ENCODE measurements around the gene CRADD.

Gene CRADD

DNA sequence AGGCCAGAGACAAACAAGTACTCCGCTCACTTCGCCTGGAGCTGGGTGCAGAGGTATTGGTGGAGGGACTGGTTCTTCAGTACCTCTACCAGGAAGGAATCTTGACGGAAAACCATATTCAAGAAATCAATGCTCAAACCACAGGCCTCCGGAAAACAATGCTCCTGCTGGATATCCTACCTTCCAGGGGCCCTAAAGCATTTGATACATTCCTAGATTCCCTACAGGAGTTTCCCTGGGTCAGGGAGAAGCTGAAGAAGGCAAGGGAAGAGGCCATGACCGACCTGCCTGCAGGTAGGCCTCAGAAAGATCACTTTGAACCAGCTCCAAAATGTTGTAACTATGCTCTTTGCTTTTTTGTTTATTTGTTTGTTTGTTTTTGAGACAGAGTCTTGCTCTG is 1.6 kb downstream of the CRADD start:
- TF ChIP-seq, protein P1, sequence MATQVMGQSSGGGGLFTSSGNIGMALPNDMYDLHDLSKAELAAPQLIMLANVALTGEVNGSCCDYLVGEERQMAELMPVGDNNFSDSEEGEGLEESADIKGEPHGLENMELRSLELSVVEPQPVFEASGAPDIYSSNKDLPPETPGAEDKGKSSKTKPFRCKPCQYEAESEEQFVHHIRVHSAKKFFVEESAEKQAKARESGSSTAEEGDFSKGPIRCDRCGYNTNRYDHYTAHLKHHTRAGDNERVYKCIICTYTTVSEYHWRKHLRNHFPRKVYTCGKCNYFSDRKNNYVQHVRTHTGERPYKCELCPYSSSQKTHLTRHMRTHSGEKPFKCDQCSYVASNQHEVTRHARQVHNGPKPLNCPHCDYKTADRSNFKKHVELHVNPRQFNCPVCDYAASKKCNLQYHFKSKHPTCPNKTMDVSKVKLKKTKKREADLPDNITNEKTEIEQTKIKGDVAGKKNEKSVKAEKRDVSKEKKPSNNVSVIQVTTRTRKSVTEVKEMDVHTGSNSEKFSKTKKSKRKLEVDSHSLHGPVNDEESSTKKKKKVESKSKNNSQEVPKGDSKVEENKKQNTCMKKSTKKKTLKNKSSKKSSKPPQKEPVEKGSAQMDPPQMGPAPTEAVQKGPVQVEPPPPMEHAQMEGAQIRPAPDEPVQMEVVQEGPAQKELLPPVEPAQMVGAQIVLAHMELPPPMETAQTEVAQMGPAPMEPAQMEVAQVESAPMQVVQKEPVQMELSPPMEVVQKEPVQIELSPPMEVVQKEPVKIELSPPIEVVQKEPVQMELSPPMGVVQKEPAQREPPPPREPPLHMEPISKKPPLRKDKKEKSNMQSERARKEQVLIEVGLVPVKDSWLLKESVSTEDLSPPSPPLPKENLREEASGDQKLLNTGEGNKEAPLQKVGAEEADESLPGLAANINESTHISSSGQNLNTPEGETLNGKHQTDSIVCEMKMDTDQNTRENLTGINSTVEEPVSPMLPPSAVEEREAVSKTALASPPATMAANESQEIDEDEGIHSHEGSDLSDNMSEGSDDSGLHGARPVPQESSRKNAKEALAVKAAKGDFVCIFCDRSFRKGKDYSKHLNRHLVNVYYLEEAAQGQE (IDR thresholded peaks at IDR 0.05; ENCODE audit: low read depth) = no peak
- TF ChIP-seq NFIC (IDR thresholded peaks at IDR 0.05) (no peak), EGR1 (IDR thresholded peaks at IDR 0.05) (no peak), RAD21 (IDR thresholded peaks at IDR 0.05; ENCODE audit: low read depth) (no peak)
- TF ChIP-seq, protein P2, sequence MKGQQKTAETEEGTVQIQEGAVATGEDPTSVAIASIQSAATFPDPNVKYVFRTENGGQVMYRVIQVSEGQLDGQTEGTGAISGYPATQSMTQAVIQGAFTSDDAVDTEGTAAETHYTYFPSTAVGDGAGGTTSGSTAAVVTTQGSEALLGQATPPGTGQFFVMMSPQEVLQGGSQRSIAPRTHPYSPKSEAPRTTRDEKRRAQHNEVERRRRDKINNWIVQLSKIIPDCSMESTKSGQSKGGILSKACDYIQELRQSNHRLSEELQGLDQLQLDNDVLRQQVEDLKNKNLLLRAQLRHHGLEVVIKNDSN (IDR thresholded peaks at IDR 0.05) = no peak

DNA sequence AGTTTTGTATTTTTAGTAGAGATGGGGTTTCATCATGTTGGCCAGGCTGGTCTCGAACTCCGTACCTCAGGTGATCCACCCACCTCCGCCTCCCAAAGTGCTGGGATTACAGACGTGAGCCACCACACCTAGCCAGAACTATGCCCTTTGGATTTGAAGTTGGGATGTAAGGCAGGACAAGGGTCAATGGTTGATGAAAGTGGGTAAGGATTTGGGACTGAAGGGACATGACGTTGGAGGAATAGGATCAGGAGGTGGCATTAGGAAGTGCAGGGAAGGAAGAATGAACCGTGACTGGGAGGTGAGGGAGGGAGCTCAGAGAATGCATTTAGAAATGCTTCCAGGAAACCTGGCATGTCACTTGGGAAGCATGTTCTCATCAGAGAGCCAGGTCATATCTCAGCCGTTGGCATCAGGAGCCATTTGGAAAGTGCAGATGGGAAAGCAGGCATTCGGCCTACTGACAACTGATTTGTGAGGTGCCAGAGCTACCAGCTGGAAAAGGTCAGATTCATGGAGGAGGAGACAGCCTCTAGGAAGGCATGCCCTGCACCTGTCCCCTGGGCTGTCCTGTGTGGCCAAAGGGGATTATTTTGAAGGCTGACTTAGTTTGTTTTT is 2.2 kb downstream of the CRADD start:
- TF ChIP-seq TEAD4 (IDR thresholded peaks at IDR 0.05) = no peak
- TF ChIP-seq, protein P1 (IDR thresholded peaks at IDR 0.05; ENCODE audit: low read depth) = no peak
- no peak for TF ChIP-seq NFIC (IDR thresholded peaks at IDR 0.05)
- no peak for TF ChIP-seq CEBPB (IDR thresholded peaks at IDR 0.05)
- TF ChIP-seq, protein P2 (IDR thresholded peaks at IDR 0.05) = no peak
- no peak for TF ChIP-seq ZBTB7A (IDR thresholded peaks at IDR 0.05; ENCODE audit: low read depth)
- no peak for TF ChIP-seq TAF1 (IDR thresholded peaks at IDR 0.05; ENCODE audit: low read depth)
- TF ChIP-seq FOXM1 (IDR thresholded peaks at IDR 0.05; ENCODE audit: borderline replicate concordance, low read depth) = no peak
- TF ChIP-seq EGR1 (IDR thresholded peaks at IDR 0.05) = no peak
- TF ChIP-seq, protein P3, sequence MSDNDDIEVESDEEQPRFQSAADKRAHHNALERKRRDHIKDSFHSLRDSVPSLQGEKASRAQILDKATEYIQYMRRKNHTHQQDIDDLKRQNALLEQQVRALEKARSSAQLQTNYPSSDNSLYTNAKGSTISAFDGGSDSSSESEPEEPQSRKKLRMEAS (IDR thresholded peaks at IDR 0.05) = no peak
- TF ChIP-seq EP300 (IDR thresholded peaks at IDR 0.05; ENCODE audit: borderline replicate concordance) = no peak
- TF ChIP-seq CREB1 (IDR thresholded peaks at IDR 0.05; ENCODE audit: low read depth) = no peak
- no peak for TF ChIP-seq YY1 (IDR thresholded peaks at IDR 0.05; ENCODE audit: low read depth)
- TF ChIP-seq RAD21 (IDR thresholded peaks at IDR 0.05; ENCODE audit: low read depth) = no peak
- no peak for TF ChIP-seq TCF12 (IDR thresholded peaks at IDR 0.05; ENCODE audit: low read depth)

DNA sequence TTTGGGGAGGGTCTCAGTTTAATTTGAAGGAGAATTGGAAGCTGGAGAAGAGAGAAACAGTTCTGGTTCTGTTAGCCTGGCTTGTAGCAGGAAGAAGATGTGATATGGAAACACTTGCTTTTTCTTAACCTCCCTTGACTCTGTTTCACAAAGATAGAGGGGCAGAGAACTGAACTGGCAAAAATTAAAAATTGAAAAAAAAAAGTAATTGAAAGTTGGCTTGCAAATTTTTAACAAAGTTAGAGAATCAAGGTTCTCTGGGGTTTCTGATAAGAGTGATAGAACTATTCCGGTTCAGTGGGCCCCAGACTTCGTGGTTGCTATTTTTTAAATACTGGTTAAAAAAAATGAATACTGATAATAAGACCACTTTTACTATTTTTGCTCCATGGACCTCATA is 2.8 kb downstream of the CRADD start:
- no peak for TF ChIP-seq TAF1 (IDR thresholded peaks at IDR 0.05; ENCODE audit: low read depth)
- TF ChIP-seq, protein P1 (IDR thresholded peaks at IDR 0.05; ENCODE audit: low read depth) = no peak
- TF ChIP-seq CEBPB (IDR thresholded peaks at IDR 0.05) = no peak
- no peak for TF ChIP-seq FOXM1 (IDR thresholded peaks at IDR 0.05; ENCODE audit: borderline replicate concordance, low read depth)
- no peak for TF ChIP-seq NFIC (IDR thresholded peaks at IDR 0.05)
- TF ChIP-seq YY1 (IDR thresholded peaks at IDR 0.05; ENCODE audit: low read depth) = no peak

DNA sequence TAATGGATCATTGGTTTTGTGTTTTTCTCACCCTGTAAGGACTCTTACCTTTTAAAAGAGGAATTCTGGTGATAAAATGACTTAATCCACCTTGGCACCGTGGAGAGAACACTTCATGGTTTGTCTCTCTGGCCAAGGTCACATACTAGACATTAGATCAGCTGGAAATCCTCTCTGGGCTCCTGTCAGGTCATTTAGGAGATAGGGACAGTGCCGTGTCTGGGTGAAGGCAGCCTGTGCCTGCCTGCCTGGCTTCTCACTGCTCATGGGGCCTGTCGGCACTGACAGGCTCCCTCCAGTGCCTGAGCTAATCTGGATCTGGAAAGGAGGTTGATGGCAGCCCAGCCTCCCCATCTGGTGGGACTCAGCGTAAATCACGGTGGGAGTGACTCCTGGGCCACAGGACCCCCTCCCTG is 5.7 kb downstream of the CRADD start:
- TF ChIP-seq, protein P3 (IDR thresholded peaks at IDR 0.05) = no peak
- TF ChIP-seq CREB1 (IDR thresholded peaks at IDR 0.05; ENCODE audit: low read depth) (no peak), TEAD4 (IDR thresholded peaks at IDR 0.05) (no peak), TCF12 (IDR thresholded peaks at IDR 0.05; ENCODE audit: low read depth) (no peak), RAD21 (IDR thresholded peaks at IDR 0.05; ENCODE audit: low read depth) (no peak), TAF1 (IDR thresholded peaks at IDR 0.05; ENCODE audit: low read depth) (no peak), EGR1 (IDR thresholded peaks at IDR 0.05) (no peak), NFIC (IDR thresholded peaks at IDR 0.05) (no peak), FOXM1 (IDR thresholded peaks at IDR 0.05; ENCODE audit: borderline replicate concordance, low read depth) (no peak), ZBTB7A (IDR thresholded peaks at IDR 0.05; ENCODE audit: low read depth) (no peak), EP300 (IDR thresholded peaks at IDR 0.05; ENCODE audit: borderline replicate concordance) (no peak), YY1 (IDR thresholded peaks at IDR 0.05; ENCODE audit: low read depth) (no peak), CEBPB (IDR thresholded peaks at IDR 0.05) (no peak)
- TF ChIP-seq, protein P2 (IDR thresholded peaks at IDR 0.05) = no peak
- TF ChIP-seq, protein P1 (IDR thresholded peaks at IDR 0.05; ENCODE audit: low read depth) = no peak
